ENCODE measurements around the gene PID1.

GRCh38 chr2:229060147-229060546, 210.9 kb downstream of the PID1 start:
- TF ChIP-seq CTCF (IDR thresholded peaks at IDR 0.05) (no peak), POLR2A (IDR thresholded peaks at IDR 0.05) (no peak)
